ENCODE results near the gene TMEM97.

The TMEM97 gene

DNA sequence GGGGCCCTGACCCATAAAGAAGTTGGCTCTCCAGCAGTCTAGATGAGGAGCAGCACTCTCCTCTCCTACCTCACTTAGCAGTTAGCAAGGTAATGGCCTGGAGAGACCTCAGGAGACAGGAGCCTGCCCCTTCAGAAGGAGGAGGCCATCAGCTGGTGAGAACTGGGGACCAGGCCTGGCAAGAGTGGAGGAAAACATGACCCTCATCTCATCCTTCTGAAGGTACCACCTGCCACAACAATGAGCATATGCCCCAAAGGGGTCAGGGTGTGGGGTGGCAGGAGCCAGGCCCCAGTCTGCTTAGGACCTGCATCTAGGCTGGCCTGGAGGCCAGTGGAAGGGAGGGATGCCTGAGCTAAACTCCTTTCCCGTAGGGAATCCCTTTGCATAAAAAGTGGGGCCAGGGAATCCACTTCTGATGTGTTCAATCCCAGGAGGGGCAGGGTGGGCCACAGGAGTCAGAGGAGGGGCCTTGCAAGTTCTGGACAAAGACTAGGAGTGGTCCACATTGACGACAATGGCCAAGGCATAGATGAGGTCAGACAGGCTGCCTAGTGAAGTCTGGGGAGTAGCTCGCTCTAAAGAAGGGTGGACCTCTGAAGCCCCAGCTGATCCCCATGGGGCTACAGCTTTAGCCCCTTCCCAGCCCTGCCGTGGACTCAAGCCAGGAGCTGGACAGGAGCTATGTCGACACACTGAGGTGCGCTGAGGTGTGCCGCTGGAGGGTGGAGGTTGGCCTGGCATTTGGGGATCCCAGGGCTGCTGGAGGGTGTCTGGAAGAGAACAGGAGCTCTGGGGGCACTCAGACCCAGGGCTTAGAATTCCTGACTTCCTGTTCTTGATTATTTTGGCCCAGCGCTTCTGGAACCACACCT lies 45.0 kb downstream of the TMEM97 start:
- TF ChIP-seq, protein P1, sequence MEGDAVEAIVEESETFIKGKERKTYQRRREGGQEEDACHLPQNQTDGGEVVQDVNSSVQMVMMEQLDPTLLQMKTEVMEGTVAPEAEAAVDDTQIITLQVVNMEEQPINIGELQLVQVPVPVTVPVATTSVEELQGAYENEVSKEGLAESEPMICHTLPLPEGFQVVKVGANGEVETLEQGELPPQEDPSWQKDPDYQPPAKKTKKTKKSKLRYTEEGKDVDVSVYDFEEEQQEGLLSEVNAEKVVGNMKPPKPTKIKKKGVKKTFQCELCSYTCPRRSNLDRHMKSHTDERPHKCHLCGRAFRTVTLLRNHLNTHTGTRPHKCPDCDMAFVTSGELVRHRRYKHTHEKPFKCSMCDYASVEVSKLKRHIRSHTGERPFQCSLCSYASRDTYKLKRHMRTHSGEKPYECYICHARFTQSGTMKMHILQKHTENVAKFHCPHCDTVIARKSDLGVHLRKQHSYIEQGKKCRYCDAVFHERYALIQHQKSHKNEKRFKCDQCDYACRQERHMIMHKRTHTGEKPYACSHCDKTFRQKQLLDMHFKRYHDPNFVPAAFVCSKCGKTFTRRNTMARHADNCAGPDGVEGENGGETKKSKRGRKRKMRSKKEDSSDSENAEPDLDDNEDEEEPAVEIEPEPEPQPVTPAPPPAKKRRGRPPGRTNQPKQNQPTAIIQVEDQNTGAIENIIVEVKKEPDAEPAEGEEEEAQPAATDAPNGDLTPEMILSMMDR (IDR thresholded peaks at IDR 0.05; ENCODE audit: control insufficient read depth, insufficient read depth, low read depth, low read length, missing control alignments) = no peak
- no peak for DNase-seq (ENCODE audit: low read depth)
- H3K4me3 ChIP-seq (ENCODE audit: control insufficient read depth, low read depth, low read length) = no peak overlapping the region

DNA sequence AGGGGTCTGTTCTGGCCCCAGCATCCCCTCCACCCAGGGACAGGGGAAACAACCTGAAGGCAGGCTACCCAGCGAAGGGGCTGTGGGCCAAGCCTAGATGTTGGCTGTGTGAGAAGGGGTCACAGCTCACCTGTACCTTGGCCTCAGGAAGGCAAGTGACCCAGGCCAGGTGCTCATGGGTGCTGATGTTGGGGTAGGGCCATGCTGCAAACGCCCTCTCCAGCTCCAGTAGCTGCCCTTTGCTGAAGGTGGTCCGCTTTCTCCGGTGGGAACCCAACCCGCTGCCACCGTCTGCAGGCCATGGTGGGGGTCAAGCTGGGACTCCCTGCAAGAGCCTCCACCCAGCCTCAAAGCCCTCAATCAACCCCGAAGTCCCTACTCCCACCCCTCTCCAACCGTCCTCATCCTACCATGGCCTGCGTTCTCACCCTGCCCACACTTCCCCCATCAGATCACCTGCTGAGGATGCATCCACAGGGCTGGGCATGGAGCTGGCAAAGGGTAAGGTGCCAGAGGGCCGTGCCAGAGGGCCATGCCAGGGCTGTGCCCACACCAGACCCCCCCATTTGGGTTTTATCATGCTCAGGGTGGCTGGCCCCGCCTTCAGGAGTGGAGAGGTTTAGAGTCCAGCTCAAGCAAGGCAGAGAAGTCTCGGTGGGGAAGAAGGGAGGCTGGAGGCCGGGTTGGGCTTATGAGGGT lies 45.8 kb downstream of the TMEM97 start, which contains the start of gene SEBOX:
TSS of gene SEBOX (minus strand) at position 535 of the 699 bp plus-strand sequence. CDS start at position 487, 48 bp downstream.
- no peak for DNase-seq (ENCODE audit: low read depth)
- no peak within 1 kb of the TSS for H3K4me3 ChIP-seq (ENCODE audit: control insufficient read depth, low read depth, low read length)
- TF ChIP-seq, protein P1 (IDR thresholded peaks at IDR 0.05; ENCODE audit: control insufficient read depth, insufficient read depth, low read depth, low read length, missing control alignments) = no peak

DNA sequence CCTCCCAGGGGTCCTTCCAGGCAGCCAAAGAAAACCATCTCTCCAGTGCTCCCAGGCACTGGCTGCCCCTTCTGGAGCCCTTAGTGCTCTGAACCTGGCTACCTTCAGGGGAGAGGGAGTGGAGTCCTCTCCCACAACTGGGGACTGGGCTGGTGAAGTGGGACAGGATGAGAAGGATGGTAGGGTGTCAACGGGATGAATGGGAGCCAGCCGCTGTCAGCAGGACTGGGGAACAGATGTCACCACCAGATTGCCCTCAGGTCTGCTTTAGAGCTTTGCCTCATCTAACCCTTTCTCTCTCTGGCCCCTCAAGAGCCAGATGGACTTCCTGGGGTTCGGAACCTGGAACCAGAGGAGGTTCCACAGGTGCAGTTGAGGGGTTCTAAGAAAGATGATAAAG lies 46.5 kb downstream of the TMEM97 start:
- no peak overlapping the region for H3K4me3 ChIP-seq (ENCODE audit: control insufficient read depth, low read depth, low read length)
- TF ChIP-seq, protein P1 (IDR thresholded peaks at IDR 0.05; ENCODE audit: control insufficient read depth, insufficient read depth, low read depth, low read length, missing control alignments) = no peak
- DNase-seq (ENCODE audit: low read depth) = no peak

DNA sequence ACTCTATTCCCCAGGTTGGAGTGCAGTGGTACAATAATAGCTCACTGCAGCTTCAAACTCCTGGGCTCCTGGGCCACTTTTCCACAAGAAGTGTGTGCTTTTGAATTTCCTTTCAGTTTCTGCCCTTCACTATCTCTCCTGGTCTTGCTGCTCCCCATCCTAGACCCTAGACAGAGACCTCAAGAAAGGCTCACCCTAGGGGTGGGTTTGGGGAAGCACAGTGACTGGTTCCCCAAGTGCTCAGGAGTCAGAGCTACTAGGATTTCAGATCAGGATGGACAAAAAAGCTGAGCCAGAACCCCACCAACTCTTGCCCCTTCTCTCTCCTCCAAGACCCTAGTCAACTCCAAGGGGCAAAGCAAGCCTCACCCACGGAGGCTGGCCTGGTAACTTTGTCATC lies 47.6 kb downstream of the TMEM97 start:
- DNase-seq (ENCODE audit: low read depth) = no peak
- H3K4me3 ChIP-seq (ENCODE audit: control insufficient read depth, low read depth, low read length) = no peak overlapping the region
- TF ChIP-seq, protein P1 (IDR thresholded peaks at IDR 0.05; ENCODE audit: control insufficient read depth, insufficient read depth, low read depth, low read length, missing control alignments) = no peak

DNA sequence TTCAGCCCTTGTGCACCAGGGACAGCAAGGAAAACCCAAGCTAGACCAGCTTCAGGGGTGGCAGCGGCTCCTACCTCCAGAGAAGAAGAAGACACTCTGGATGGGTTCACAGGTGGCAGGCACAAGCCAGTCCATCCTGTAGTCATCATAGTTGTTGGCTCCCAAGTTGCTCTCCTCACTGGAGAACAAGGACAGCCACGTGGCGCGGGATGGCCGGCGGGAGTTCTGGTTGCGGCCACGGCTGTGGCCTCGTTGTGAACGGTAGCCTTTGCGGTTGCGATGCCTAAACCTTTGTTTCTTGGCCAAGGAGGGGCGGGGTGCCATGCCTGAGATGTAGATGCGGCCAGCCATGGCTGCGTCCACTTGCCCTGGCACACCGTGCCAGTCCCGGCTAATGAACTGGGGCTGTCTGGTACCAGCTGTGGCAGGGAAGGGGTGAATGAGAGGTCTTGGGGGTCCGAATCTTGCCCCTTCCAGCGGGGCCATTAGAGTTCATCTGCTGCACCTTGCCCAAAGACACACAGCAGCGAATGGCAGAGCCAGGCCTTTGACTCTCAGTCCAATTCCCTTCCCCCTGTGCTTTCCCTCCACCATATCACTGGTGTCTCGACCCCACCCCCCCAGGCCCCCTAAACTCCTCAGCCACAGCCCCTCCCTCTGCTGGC lies 48.8 kb downstream of the TMEM97 start:
- no peak for DNase-seq (ENCODE audit: low read depth)
- TF ChIP-seq, protein P1 (IDR thresholded peaks at IDR 0.05; ENCODE audit: control insufficient read depth, insufficient read depth, low read depth, low read length, missing control alignments) = no peak
- H3K4me3 ChIP-seq (ENCODE audit: control insufficient read depth, low read depth, low read length) = no peak overlapping the region

DNA sequence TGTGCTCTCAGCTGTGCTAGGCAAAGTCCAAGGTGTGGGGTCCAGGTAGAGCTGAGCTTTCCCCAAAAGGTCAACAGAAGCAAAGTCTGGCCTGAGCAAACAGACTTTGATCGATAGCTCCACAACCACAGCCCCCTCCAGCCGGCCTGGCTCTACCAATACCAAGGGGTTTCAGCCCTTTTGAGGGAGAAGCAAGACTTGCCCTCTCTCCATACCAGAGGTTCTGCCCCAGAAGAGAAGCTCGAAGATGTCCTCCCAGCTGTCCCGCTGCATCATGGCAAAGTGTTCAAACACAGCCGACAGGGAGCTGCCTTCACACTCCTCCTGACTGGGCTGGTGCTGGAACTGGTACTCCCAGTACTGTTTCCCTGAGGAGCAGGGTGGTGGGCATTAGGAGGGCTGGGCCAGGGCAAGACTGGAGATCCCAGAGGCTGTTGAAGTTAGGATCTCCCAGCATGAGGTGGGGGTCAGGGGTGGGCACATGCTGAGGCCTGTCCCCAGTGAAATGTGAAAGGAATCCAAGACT lies 49.4 kb downstream of the TMEM97 start:
- no peak overlapping the region for H3K4me3 ChIP-seq (ENCODE audit: control insufficient read depth, low read depth, low read length)
- TF ChIP-seq, protein P1 (IDR thresholded peaks at IDR 0.05; ENCODE audit: control insufficient read depth, insufficient read depth, low read depth, low read length, missing control alignments) = no peak
- no peak for DNase-seq (ENCODE audit: low read depth)

Data from AG09309 (cell line).